ENCODE data around the gene TAS2R60.
"Not testable (repeated sequence)": the region's sequence is repeated elsewhere in the genome, so short reads cannot be mapped to it uniquely, and the experiment has no call there.

Gene TAS2R60

GRCh38 chr7:143411976-143412708 lies 31.1 kb upstream of the TAS2R60 start:
- no peak for DNase-seq

DNA sequence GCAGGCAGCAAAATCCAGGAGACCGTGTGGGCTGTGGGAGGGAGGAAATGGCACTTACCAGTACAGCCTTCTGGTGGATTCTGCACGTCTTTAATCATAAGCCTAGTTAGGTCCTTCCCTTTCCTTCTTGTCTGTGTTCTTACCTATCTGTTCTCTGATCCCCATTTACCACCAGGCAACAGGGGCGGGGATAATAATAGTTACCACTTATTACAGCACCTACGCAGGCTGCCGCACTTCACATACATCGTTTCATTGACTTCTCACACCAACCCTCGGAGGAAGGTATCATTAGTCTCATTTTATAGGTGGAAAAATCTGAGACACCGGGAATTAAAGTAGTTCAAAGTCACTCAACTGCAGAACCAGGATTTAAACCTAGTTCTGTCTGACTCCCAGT lies 30.1 kb upstream of the TAS2R60 start:
- DNase-seq, result no peak

DNA sequence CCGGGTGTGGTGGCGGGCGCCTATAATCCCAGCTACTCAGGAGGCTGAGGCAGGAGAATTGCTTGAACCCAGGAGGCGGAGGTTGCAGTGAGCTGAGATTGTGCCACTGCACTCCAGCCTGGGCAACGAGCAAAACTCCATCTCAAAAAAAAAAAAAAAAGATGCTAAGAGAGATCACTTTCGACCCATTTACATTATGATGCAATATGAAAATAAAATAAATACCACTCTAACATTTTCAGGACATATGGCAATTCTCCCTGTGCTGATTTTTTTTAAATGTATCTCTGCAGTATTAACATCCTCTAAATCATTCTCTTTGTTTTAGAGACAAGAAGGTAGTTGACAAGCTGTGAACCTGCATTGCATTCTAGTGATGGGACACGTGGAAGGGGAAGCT lies 28.0 kb upstream of the TAS2R60 start:
- DNase-seq, result not testable (repeated sequence)

- DNase-seq, result no peak
Measured at GRCh38 chr7:143415742-143416397, 27.4 kb upstream of the TAS2R60 start.

GRCh38 chr7:143416565-143417149 lies 26.6 kb upstream of the TAS2R60 start:
- no peak for DNase-seq

- no peak for DNase-seq
Measured at GRCh38 chr7:143417734-143418383, 25.4 kb upstream of the TAS2R60 start.

- DNase-seq, result no peak
Measured at GRCh38 chr7:143418681-143419458, 24.4 kb upstream of the TAS2R60 start.

DNA sequence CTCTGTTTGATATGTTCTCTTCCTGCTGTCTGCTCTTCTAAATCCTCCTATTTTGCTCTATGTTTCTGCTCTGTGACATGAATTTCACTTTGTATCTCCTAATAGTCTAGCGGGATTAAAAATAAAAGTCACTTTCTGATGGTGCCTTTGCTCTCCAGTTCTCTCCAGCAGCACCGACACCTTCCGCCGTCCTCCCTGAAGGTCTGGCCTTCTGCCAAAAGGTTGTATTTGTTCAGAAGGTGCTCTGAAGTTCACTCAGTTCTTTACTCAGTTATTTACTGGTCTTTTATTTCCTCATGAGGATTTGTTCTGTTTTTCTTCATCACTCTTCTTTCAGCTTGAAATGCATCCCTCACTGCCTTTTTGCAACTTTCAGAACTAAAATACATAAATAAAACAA lies 23.4 kb upstream of the TAS2R60 start:
- no peak for DNase-seq

- DNase-seq, result not testable (repeated sequence)
Measured at GRCh38 chr7:143420624-143421023, 22.6 kb upstream of the TAS2R60 start.

GRCh38 chr7:143422033-143422432 lies 21.2 kb upstream of the TAS2R60 start:
- DNase-seq, result no peak

DNA sequence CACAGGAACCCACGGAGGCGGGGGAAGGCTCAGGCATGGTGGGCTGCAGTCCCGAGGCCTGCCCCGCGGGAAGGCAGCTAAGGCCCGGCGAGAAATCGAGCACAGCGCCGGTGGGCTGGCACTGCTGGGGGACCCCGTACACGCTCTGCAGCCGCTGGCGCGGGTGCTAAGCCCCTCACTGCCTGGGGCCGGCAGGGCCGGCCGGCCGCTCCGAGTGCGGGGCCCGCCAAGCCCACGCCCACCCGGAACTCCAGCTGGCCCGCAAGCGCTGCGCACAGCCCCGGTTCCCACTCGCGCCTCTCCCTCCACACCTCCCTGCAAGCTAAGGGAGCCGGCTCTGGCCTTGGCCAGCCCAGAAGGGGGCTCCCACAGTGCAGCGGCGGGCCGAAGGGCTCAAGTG lies 18.8 kb upstream of the TAS2R60 start:
- DNase-seq, result not testable (repeated sequence)

- no peak for DNase-seq
Measured at GRCh38 chr7:143426479-143427142, 16.6 kb upstream of the TAS2R60 start.

GRCh38 chr7:143429770-143430698 lies 13.2 kb upstream of the TAS2R60 start:
- DNase-seq, result no peak

DNA sequence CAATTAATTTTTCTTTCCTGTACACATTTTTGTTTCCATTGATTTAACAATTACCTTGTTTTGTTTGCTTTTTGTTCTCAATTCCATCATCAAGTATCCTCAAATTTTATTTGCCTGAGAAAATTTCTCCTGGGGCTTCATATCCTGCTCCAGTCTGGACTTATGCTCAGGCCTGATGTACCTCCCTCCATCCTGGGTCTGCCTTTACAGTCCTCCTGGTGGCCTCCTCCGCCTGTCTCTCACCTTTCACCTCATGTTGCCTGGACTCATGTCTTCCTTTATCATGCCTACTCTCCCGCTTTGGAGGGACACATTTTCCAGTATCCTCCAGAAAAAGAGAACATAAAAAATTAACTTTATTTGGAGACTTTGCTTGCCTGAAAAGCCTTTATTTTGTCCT lies 12.1 kb upstream of the TAS2R60 start:
- DNase-seq, result no peak

- no peak for DNase-seq
Measured at GRCh38 chr7:143433759-143434158, 9.5 kb upstream of the TAS2R60 start.

GRCh38 chr7:143434660-143435059 lies 8.6 kb upstream of the TAS2R60 start:
- no peak for DNase-seq

DNA sequence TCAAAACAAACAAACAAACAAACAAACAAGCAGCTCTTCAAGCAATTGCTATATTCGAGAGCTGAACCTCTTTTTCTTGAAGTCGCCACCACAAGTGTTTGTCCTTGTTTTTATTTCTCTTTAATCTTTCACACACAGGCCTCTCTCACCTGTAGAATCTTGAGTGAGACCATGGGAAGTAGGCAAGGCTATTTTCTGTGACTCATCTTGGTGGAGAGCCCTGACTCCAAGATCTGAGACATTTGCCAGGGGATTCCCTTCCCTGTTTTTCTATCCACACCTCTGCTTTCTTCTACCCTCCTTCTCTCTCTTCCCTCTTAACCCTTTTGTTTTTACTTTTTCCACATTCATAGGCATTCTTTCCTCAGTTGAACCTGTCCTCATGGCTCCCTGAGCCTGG lies 8.0 kb upstream of the TAS2R60 start:
- no peak for DNase-seq

DNA sequence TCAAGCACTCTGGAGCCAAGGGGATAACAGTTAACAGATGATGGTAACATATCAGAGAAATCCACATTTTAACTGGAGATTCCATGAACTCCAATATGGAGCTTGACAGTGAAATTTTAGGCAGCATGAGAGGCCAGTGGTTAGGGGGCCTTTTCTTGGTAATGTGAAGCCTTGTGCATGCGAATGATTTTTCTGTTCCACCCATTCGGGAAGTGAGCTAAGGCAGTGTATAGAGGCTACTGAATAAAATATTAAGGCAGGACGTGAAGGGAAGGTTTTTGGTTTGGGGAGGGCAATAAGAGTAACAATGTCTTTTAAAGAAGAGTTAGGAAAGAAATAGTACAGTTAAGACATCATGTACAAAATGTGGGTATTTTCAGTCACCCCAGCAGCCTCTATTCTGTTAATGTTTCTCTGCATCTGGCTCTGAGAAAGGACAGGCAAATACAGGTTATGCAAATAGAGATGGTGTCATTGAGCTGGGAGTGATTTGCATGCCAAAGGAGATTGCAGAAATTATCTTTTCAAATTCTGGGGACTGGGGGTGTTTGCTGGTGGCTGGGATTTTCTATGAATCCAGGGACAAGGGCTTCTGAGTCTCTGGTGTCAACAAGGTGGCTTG lies 6.8 kb upstream of the TAS2R60 start:
- no peak for DNase-seq

DNA sequence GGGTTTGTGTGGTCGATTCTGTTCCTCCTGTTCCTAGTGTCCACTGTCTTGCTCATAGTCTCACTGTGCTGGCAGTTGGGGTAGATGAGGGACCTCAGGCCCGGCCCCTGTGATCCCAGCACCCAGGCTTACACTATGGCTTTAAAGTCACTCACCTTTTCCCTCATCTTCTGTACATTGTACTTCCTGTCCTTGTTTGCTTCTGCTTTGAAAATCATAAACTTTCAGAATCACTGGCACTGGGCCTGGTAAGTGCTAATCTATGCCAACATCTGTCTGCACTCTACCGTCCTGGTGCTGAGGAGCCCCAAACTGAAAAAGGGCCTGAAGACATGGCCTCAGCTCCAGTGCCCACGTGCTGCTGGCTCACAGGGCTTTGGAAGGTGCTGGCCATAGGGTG lies 5.7 kb upstream of the TAS2R60 start:
- no peak for DNase-seq

DNA sequence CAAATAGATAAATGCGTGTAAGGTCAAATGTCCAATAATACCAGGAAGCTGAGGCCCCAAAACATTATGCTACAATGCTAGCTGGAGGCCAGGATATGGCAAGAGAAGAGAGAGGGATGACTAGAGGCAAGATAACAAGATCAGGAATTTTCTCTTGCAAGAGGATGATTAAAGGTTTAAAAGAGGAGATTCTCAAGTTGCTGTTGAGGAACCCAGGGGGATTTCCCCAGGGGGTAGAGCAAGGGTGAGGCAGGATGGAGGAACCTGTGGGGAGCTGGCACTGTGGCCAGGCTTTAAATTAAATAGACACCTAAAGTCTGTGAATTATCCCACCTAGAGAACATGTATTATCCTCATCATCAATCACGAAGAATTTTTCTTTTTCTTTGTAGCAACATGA lies 3.4 kb upstream of the TAS2R60 start:
- DNase-seq, result no peak
